Measurements from ENCODE around the gene METTL25B.

METTL25B gene

GRCh38 chr1:156772728-156773497, 44.6 kb downstream of the METTL25B start:
- DNase-seq = no peak

GRCh38 chr1:156773607-156774006, 45.3 kb downstream of the METTL25B start:
- no peak for DNase-seq

DNA sequence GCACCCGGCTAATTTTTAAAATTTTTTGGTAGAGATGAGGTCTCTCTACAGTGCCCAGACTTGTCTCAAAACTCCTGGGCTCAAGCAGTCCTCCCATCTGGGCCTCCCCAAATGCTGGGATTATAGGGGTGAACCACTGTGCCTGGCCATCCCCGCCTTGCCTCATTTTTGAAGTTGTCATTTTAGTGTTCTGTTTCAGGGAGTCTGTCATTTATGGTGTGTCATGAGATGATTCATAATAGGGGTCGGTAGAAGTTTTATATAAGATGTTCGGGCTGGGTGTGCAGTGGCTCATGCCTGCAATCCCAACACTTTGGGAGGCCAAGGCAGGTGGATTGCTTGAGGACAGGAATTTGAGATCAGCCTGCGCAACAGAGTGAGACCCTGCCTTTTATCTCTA, 47.5 kb downstream of the METTL25B start:
- DNase-seq = no peak

DNA sequence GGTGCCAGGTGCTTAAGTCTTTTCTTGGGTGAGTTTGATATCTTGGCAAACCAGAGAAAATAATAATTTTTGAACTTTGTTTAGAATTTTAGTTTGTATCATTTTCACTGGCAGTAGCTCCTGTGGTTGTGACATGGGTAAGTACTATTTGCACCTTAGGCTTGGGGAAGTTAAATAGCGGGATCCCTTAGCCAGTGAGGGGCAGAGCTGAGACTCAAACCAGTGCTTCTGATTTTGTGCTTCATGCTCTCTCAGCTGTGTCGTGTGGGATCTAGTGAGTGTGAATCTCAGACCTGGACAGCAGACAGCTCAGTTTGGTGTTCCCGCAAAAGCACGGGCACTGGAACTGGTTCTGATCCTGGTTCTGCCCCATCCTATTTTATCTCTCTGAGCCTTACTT, 48.7 kb downstream of the METTL25B start:
- no peak for DNase-seq

DNA sequence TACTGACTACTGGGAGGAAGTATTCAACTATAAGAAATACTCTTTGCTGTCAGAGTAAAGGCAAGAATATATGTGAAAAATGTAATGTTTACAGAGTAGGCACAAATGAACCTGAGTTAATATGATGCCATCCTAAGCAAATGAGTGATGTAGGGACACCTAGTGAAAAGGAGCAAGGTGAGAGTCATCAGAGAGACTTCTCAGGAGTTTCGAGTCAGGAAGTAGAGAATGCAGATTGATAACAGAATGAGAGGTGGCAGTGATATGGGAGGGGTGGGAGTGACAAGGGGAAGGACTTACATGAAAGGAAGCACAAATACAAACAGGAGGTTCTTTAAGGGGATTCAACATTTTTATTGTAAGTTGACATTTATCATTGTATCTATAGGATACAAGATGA, 49.3 kb downstream of the METTL25B start:
- no peak for DNase-seq

GRCh38 chr1:156781585-156782186, 53.4 kb downstream of the METTL25B start:
- peak; percentile 82 for DNase-seq

DNA sequence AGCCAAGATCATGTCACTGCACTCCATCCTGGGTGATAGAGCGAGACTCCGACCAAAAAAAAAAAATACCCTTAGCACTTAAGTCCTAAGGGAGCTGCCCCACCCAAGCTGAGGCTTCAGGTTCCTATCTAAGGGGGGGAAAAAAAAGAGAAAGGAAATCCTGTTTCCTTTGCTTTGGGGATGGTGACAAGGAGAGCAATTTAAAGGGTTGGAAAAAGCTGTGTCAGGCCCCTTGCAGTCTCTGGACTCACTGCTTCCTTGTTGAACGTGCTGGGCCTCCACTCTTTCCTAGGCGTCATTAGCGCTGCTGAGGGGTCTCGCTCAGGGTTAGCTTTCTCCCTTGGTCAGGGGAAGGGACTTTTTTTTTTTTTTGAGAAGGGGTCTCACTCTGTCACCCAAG, 57.2 kb downstream of the METTL25B start:
- no peak for DNase-seq

Measured in suppressor macrophage treated with lipopolysaccharide for 4 hours (primary cell).